Measurements from ENCODE around the gene SRCIN1. TPM values are rescaled to one million over a fixed set of nuclear protein-coding genes. Genes with fewer than 3 reads are reported as not detected.

The SRCIN1 gene
- total RNA-seq, 4 donors from 2014 or later = 0.44 to 5.4 (median 1.5) TPM

- Histone ChIP-seq H3K27ac (no peak overlapping the region), H3K36me3 (no peaks in the 10 kb centered on the region), H3K9me3 (no peaks in the 10 kb centered on the region), H3K27me3 (peaks cover 0 to 52% of the 10 kb centered on the region in 2 donors), H3K4me1 (peaks cover 0 to 14% (median 3%) of the 10 kb centered on the region in 4 donors), H3K4me3 (no peak overlapping the region)
- 71 to 84% methylated on average over 13 to 14 of the region's 14 CpGs for WGBS, 2 donors
- no peak for TF ChIP-seq EP300 (IDR thresholded peaks at IDR 0.05)
- no peak for TF ChIP-seq CTCF (IDR thresholded peaks at IDR 0.05)
- no peak for TF ChIP-seq POLR2A (IDR thresholded peaks at IDR 0.05)
- no peak for DNase-seq (ENCODE audit: low spot score in 2 of 2)
These were observed 21.9 kb downstream of the SRCIN1 start for GRCh38 chr17:38583828-38584349.

- no peaks in the 10 kb centered on the region for H3K9me3 ChIP-seq
- no peaks in the 10 kb centered on the region for H3K36me3 ChIP-seq
- no peak overlapping the region for H3K4me3 ChIP-seq
- H3K27me3 ChIP-seq = peaks cover 0 to 54% of the 10 kb centered on the region in 2 donors
- H3K4me1 ChIP-seq = peaks cover 0 to 22% (median 9%) of the 10 kb centered on the region in 4 donors
- no peak for DNase-seq (ENCODE audit: low spot score in 2 of 2)
- H3K27ac ChIP-seq = no peak overlapping the region
- WGBS, 2 donors = 86 to 96% methylated on average over 3 of the region's 3 CpGs
- TF ChIP-seq POLR2A (IDR thresholded peaks at IDR 0.05) (no peak), CTCF (IDR thresholded peaks at IDR 0.05) (no peak), EP300 (IDR thresholded peaks at IDR 0.05) (no peak)
These were observed 22.6 kb downstream of the SRCIN1 start for GRCh38 chr17:38583176-38583575.

- Histone ChIP-seq H3K27me3 (peaks cover 0 to 54% of the 10 kb centered on the region in 2 donors), H3K9me3 (no peaks in the 10 kb centered on the region), H3K4me1 (peaks cover 0 to 27% (median 10%) of the 10 kb centered on the region in 4 donors), H3K36me3 (no peaks in the 10 kb centered on the region), H3K4me3 (no peak overlapping the region), H3K27ac (no peak overlapping the region)
- DNase-seq (ENCODE audit: low spot score in 2 of 2) = no peak
- TF ChIP-seq CTCF (IDR thresholded peaks at IDR 0.05) (no peak), EP300 (IDR thresholded peaks at IDR 0.05) (no peak), POLR2A (IDR thresholded peaks at IDR 0.05) (no peak)
These were observed 23.7 kb downstream of the SRCIN1 start for GRCh38 chr17:38582069-38582468.

GRCh38 chr17:38579934-38580333 lies 25.8 kb downstream of the SRCIN1 start:
- no peak for DNase-seq (ENCODE audit: low spot score in 2 of 2)
- peaks cover 0 to 26% (median 10%) of the 10 kb centered on the region in 4 donors for H3K4me1 ChIP-seq
- no peak overlapping the region for H3K4me3 ChIP-seq
- H3K9me3 ChIP-seq = no peaks in the 10 kb centered on the region
- WGBS, 2 donors = 16% methylated on average over 7 of the region's 7 CpGs; no CpG with 5 or more reads in 1 of the 2 donors
- H3K27me3 ChIP-seq = peaks cover 0 to 59% of the 10 kb centered on the region in 2 donors
- H3K27ac ChIP-seq = no peak overlapping the region
- TF ChIP-seq EP300 (IDR thresholded peaks at IDR 0.05) = no peak
- no peak for TF ChIP-seq POLR2A (IDR thresholded peaks at IDR 0.05)
- TF ChIP-seq CTCF (IDR thresholded peaks at IDR 0.05) = no peak
- H3K36me3 ChIP-seq = no peaks in the 10 kb centered on the region

- no peak for TF ChIP-seq CTCF (IDR thresholded peaks at IDR 0.05)
- no peaks in the 10 kb centered on the region for H3K9me3 ChIP-seq
- H3K4me3 ChIP-seq = no peak overlapping the region
- DNase-seq (ENCODE audit: low spot score in 2 of 2) = no peak
- 51 to 58% methylated on average over 7 of the region's 7 CpGs for WGBS, 2 donors
- H3K27me3 ChIP-seq = peaks cover 0 to 68% of the 10 kb centered on the region in 2 donors
- no peaks in the 10 kb centered on the region for H3K36me3 ChIP-seq
- peaks cover 0 to 18% (median 7%) of the 10 kb centered on the region in 4 donors for H3K4me1 ChIP-seq
- no peak overlapping the region for H3K27ac ChIP-seq
These were observed 26.7 kb downstream of the SRCIN1 start for GRCh38 chr17:38579083-38579480.
